ELR (cell line): ENCODE results near the gene RIIAD1.
"Not testable (repeated sequence)": the region's sequence is repeated elsewhere in the genome, so short reads cannot be mapped to it uniquely, and the experiment has no call there.

ENCODE experiments used
- DNase-seq: peaks from one replicate; pipeline ENCODE4 v3.0.0-alpha.2; 2015; ENCODE audit warnings: low read depth

Gene RIIAD1

DNA sequence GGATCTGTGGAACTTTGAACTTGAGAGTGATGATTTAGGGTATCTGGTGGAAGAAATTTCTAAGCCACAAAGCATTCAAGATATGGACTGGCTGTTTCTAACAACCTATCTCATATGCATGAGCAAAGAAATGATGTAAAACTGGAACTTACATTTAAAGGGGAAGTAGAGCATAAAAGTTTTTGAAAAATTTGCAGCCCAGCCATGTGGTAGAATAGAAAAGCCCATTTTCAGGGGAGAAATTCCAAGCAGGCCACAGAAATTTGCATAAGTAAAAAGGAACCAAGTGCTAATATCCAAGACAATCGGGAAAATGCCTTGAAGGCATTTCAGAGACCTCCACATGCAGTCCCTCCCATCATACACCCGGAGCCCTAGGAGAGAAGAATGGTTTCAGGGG, 15.7 kb downstream of the RIIAD1 start:
- DNase-seq: no peak

DNA sequence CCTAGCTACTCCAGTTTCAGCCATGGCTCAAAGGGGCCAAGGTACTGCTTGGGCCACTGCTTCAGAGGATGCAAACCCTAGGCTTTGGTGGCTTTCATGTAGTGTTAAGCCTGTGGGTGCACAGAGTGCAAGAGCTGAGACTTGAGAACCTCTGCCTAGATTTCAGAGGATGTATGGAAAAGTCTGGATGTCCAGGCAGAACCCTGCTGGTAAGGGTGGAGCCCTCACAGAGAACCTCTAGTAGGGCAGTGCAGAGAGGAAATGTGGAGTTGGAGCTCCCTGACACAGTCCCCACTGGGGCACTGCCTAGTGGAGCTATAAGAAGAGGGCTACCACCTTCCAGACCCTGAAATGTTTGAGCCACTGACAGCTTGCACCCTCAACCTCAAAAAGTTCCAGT, 16.2 kb downstream of the RIIAD1 start:
- DNase-seq: no peak

DNA sequence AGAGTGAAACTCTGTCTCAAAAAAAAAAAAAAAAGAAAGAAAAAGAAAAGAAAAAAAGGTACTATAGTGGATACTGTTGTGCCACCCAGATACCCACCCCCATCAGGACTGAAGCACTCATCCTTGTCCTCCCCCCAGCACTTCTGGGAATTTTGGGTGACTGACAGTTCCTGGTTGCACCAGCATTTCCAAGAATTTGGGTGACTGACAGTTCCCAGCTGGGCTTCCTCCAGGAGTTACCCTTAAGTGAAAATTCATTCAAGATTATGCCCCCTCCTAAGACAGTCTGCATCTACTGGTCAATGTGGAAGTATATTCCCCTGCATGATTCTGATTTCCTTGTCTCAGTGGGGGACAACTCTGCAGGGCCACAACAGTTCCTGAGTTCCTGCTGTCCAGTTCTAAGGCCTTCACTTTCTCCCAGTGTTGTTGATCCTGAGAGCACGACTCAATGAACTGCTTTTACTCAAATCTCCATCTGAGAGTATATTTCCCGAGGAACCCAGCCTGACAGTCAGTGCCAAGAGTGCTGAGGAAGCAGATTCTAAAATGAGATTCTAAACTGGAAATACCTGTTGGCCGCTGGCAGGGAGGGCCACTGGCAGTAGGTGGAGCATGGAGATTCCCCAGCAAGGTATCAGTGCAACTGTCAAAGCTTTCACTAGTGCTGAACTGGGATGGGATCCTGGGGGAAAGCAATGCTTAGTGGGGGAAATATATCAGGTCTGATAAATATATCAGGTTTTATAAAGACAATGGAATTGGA, 18.5 kb downstream of the RIIAD1 start:
- DNase-seq: no peak

DNA sequence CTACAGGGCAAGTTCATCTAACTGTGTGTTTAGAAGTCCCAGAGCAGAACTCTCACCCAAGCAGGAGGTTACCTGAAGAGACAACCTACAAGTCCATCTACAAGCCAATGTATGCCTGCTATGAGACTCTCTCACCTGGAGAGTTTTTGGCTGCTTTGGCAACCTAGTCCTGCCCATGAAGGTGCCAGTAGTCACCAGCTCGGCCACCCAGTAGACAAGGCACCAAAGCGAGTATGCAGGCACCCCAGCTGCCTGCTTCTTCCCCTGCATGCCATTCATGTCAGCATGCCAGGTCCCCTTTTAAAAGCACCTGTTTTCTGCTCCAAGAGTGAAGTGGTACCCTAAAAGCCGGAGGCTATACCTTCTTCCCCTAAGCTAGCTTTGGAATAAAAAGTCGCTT, 20.2 kb downstream of the RIIAD1 start:
- no peak for DNase-seq

DNA sequence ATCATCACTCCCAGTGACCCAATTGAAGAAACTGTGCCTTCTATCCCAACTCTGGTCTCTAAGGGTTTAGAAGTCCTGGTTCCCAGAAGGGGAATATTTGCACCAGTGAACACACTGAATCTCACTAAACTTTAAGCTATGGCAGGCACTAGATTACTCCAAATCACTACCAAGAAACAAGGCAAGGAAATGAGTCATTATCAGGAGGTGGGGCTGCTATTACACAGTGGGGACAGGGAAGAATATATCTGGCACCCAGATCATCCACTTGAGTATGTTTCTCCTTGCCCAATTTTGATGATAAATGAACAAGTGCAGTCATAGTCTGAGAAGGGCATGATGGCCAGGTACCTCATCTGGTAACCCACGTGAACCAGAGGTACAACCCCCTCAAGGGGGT, 35.0 kb downstream of the RIIAD1 start:
- peak; percentile 61 for DNase-seq

DNA sequence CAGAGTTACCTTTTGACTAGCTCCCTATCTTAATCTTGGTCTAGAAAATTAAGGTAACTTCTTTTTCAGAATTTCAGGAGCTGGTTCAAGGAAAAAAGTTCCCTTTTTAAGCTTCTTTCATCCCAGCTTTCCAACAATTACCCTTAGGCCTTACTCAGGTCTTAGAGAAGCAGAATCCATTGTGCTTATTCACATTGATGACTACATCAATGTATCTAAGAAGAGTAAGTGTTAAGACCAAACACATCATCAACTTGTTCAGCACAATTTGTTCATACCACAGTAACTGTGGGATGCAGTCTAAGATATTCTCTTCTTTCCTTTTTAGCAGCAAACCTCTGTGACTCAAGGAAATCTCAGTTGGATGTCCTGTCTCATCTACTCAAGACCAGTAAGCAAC, 37.9 kb downstream of the RIIAD1 start:
- peak; percentile 58 for DNase-seq

DNA sequence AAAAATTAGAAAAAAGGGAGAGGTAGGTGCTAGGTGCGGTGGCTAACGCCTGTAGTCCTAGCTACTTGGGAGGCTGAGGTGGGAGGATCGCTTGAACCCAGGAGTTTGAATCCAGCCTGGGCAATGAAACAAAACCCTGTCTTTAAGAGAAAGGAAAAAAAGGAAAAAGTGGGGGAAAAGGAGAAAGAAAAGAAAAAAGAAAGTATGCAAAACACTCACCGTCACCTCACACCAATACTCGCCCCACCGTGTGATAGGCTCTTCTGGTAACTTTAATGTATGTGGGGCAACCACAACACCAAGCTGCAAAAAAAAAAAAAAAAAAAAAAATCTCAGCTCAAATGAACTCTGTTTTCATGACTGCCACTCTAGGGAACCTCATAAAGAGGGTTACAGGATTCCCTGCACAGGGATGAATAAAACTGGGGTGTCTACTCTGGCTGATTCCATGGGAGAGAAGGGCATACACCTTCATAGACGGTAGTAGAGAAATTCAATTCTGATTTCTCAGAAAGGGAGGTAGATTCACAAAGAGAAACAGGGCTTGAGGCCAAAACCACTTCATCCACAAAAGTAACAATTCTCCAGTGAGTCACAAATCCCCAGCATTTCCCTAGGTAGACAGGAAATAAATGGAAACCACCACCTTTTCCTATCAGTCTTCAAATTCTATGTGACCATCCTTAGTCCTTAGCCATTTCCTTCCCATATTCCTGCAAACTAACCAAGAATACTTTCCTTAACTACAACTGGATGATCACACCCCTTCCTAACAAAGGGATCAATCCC, 39.5 kb downstream of the RIIAD1 start:
- DNase-seq: peak; percentile 51

DNA sequence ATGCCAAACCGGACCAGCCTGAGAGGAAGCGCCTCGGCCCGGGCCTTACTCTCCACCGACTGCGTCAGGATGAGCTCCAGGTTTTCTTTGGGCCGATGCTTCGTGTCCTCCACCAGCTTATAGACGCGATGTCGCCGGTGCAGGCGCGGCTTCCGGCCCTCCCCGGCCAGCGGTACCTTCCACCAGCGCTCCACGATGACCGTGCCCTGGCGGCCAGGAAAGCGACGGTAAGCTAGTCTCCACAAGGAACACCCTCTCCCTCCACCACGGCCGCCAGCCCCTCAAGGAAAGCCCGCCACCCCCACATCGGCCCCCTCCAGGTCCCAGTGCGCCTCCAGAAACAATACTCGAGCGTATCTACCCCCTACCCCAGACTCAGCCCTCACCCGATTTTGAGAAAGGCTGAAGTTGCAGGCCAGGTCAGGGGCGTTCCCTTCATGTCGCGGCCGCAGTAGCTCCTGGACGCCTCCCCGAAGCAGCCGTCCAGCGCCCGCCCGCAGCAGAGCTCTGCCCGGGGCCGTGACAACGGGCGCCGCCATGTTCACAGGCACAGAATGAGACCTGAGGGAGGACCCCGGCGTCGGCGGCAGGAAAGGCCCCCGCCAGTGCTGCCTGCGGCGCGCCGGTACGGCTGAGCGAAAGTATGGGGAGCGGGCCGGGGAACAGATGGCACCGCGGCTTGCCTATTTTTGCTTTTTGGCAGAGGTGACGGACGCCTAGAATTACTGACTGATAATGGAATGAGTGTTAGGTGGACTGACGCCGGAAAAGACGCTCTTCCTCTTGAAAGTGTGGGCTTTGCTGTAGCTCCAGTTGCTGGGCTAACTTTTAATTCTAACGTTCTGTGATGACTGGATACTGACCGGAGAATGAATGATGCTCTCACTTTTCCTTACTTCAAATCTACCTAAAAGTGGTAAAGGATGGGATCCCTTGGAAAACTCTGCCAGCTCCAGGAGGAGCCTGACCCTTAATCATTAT, 41.9 kb downstream of the RIIAD1 start, which contains the start of gene MRPL9:
MRPL9 (minus strand) TSS at position 556 of the 981 bp plus-strand sequence; CDS start at position 539, 17 bp downstream.
- DNase-seq: peak; percentile 86

DNA sequence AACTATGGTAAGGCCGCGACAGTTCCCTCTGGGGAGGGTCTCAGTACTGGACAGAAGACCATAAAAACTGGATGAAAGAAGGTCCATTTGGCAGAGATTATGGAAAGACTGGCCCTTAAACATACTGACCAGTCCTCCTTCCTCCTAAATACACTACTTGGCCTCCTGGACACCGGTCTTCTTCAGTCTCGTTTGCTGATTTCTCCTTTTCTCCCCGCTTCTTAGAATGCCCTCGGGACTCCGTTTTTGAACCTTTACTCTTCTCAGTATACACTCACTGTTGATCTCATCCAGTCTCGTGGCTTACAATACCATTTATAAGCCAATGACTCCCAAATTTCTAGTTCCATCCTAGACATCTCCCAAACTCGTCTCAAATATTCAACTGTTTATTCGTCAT, 42.7 kb downstream of the RIIAD1 start:
- peak; percentile 26 for DNase-seq

DNA sequence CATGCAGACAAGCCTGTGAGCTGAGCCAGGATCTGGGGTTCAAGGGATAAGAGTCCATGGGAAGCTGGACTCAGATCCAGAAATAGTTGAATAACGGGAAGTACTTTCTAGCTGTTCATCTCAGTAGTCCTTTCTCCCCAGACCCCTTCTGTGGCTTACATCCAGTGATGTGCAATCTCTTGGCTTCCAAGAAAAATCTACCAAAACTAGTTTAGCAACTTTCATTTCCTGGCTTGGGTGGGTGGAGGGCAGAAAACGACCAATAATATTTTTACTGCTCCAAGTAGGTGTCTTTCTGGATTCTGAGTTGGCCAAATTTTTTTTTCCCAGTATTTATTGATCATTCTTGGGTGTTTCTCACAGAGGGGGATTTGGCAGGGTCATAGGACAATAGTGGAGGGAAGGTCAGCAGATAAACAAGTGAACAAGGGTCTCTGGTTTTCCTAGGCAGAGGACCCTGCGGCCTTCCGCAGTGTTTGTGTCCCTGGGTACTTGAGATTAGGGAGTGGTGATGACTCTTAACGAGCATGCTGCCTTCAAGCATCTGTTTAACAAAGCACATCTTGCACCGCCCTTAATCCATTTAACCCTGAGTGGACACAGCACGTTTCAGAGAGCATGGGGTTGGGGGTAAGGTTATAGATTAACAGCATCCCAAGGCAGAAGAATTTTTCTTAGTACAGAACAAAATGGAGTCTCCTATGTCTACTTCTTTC, 47.2 kb downstream of the RIIAD1 start:
- not testable (repeated sequence) for DNase-seq

DNA sequence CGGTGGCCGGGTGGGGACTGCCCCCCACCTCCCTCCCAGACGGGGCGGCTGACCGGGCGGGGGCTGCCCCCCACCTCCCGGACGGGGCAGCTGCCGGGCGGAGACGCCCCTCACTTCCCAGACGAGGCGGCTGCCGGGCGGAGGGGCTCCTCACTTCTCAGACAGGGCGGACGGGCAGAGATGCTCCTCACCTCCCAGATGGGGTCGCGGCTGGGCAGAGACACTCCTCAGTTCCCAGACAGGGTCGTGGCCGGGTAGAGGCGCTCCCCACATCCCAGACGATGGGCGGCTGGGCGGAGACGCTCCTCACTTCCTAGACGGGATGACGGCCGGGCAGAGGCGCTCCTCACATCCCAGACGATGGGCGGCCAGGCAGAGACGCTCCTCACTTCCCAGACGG, 47.9 kb downstream of the RIIAD1 start:
- not testable (repeated sequence) for DNase-seq

DNA sequence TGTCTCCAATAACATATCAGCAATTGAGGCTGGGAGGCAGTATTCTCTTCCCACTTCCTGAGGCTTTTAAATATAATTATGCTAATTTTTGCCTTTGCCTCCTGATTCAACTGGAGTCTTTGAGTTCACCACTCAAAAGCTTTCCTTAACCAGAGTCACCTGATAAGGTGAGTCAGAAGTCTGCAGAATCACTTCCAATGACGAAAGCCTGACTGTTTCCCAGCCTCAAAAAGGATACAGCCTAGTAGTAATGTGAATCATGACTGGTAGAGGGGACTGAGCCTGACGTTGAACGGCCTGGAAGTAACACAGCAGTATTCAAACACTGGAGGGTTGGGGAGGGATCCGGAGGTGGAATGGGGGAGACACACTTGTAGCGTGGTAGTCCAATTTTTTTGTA, 52.4 kb downstream of the RIIAD1 start:
- peak; percentile 90 for DNase-seq

DNA sequence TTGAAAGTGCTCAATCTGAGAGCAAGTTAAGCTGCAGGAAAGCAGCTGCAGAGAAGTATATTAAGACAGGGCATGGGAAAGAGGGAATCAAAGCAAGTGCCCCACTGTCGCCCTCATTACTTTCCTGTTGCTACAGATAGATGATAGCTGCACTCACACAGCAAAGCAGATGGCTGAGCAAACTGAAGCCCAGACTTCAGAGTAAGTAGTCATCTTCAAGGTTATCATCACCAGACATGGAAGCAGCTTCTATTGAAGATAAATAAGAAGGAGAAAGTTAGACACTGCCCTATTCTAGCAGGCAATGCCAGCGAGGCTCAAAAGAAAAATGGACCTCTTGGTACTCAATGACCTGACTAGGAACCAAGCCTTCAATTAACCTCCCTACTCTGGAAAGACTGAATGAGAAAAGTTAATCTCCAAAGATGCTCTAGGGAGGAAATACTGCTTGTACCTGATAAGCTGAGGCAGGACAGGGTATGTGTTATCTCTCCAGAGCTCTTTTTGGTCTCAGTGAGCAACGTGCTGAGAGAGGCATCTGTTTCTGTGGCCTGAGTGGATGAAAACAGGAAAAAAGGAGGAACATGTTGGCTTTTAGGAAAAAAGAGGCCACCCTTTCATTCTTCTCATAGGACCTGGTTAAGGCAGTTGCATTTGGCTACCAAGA, 53.1 kb downstream of the RIIAD1 start:
- DNase-seq: no peak

DNA sequence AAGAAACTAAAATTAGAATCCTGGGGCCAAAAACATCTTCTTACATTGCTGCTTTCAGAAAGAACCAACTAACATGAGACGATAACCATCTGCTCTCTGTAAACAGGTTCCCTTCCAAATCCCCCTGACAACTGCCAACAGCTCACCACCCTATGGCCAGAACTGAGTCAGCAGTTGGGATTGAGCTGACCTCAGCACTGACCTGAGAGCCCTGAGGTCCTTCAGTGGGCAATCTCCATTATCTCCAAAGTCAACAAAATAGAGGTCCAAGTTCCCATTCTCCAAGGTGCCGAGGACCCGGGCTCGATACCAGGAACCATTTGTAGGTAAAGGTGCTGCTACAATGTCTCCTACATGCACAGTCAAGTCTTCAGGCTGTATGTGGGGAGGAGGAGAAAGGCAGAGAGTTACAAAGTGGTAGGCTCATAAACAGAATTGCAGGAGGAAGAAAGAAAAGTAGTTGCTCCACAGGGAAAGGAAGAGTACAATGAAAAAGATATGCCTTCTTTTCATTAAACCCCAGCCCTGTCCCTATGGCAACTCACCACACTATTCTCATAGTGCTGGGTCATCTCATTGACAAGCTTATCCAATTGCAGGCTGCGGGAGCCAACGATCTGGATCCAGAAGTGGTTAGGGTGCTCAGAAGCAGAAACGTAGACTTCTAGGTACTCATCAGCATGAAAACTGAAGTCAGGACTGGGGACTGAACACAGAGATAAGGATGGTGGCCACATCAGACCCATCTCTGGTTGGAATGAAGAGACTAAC, 54.8 kb downstream of the RIIAD1 start:
- no peak for DNase-seq

DNA sequence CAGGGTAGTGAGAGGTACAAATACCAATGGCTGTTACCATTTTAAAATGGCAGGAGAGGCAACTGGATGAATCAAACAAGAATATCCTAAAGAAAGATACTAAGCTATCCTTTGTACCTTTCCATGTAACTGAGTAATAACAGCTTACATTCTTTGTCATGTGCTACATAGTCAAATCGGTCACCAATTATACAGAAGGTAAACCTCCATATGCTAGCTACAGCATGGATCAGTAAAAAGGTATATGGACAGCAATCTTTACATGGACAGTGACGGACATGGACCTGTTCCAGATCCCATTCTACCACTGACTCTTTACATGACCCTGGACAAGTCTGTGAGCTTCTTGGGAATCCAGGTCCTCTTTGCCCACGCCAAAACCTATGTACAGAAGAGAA, 55.3 kb downstream of the RIIAD1 start:
- no peak for DNase-seq

DNA sequence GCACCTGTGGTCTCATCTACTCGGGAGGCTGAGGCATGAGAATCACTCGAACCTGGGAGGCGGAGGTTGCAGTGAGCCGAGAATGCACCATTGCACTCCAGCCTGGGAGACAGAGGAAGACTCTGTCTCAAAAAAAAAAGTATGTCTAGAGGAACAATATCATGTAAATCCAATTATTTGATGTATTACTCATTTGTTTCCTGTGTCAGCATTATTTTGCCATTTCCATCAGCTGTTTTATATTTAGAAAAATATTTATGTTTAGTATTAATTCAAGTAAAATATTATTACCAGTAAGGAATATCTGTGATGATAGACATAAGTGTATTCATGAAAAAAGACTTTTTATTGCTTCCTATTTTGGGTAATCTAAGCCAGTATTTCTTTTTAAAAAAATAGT, 56.0 kb downstream of the RIIAD1 start:
- no peak for DNase-seq
